ENCODE measurements around the gene DUSP28. TPM values are rescaled to one million over a fixed set of nuclear protein-coding genes. Genes with fewer than 3 reads are reported as not detected.
A peak's percentile ranks its signal among the peaks of the same experiment; 100 is the strongest.

DUSP28 gene
- total and polyA plus RNA-seq, 10 of the 15 experiments (the other 5 are each of a cell fraction or from before 2014, with no cell fraction given), result 2.5 to 12.5 (median 6.4) TPM

- TF ChIP-seq MYC (IDR thresholded peaks at IDR 0.05; ENCODE audit: insufficient read depth, insufficient read length, insufficient replicate concordance, low read length, severe bottlenecking) (no peak), NRF1 (conservative IDR thresholded peaks at IDR 0.05; ENCODE audit: low read depth, low read length) (0 out of 2 replicates have a peak, but pooled peaks have one; percentile 16)
These were observed 26.2 kb downstream of the DUSP28 start, which contains the start of gene CAPN10 (continued) for GRCh38 chr2:240586198-240586918.

- POLR2A ChIA-PET, result interaction anchor here (0.7 to 6.7 kb wide), 10 partner anchors 18 to 451 kb away, joined by 3 to 233 read pairs (median 6); partner anchors contain the start of genes DUSP28, GPR35 and RNPEPL1
- ATAC-seq (peak; percentile 14), DNase-seq (ENCODE audit: low read depth, low spot score) (no peak), FAIRE-seq (no peak)
- H3K4me1 ChIP-seq (ENCODE audit: control insufficient read depth, insufficient read depth, low read length), result peaks cover 34% of the 10 kb centered on the region
- peak overlapping the region; percentile 84 for H3K9ac ChIP-seq (ENCODE audit: control insufficient read depth, insufficient read depth, low read length)
- WGBS (ENCODE audit: insufficient coverage, insufficient replicate concordance, low lambda C conversion rate, missing lambda C conversion rate), result 10% methylated on average over 38 of the region's 62 CpGs
- H3K27ac ChIP-seq (ENCODE audit: control insufficient read depth, insufficient read depth), result peak overlapping the region; percentile 92
- H3K4me3 ChIP-seq, result peak overlapping the region; percentile 95
- intact Hi-C loops (cut with micrococcal nuclease; ENCODE audit: unreplicated experiment) (loop anchor here (1.0 to 2.0 kb wide), 2 partner anchors 34 to 73 kb away; no protein-coding TSS in a partner anchor), in situ Hi-C loops (cut with MboI) (no loop called here)
- BruUV-seq (replicated peaks), result no TSS peak
- peaks cover 48% of the 10 kb centered on the region for H3K79me2 ChIP-seq (ENCODE audit: control insufficient read depth, insufficient read depth, low read length)
- RAD21 ChIA-PET (ENCODE audit: unreplicated experiment), result interaction anchor here (1.4 to 10.9 kb wide), 5 partner anchors 18 to 73 kb away, joined by 3 to 206 read pairs (median 12); partner anchors contain the start of genes ANKMY1, DUSP28 and RNPEPL1
- H3K36me3 ChIP-seq (ENCODE audit: control insufficient read depth in 2 of 2, insufficient read depth in 2 of 2, low read length in 1 of 2), result peaks cover 2 to 5% of the 10 kb centered on the region in 2 experiments; a peak in 3 of 4 replicates
- peak overlapping the region; percentile 56 for H3K4me2 ChIP-seq (ENCODE audit: control insufficient read depth, insufficient read depth)
- no peaks in the 10 kb centered on the region for H3K27me3 ChIP-seq (replicated peaks in 1 of 2; ENCODE audit: control insufficient read depth in 2 of 2, insufficient read depth in 2 of 2, low read length in 1 of 2)
- no peaks in the 10 kb centered on the region; the same call in 2 of the 3 replicates for H3K9me3 ChIP-seq (replicated peaks; ENCODE audit: control insufficient read depth, insufficient read depth, low read length)
- SMC1A ChIA-PET (ENCODE audit: uncharacterized antibody, unreplicated experiment), result interaction anchor here (0.9 to 6.4 kb wide), 5 partner anchors 18 to 562 kb away, joined by 3 to 124 read pairs (median 13); partner anchors contain the start of genes ANKMY1, DUSP28 and PASK
- no peaks in the 10 kb centered on the region; the same call in 1 of the 2 replicates for H4K20me1 ChIP-seq (ENCODE audit: control insufficient read depth, insufficient read depth)
- CTCF ChIA-PET, result interaction anchor here (0.6 to 11.9 kb wide), 6 partner anchors 23 to 73 kb away, joined by 3 to 196 read pairs (median 14); partner anchors contain the start of genes ANKMY1 and DUSP28
- peak overlapping the region; percentile 43; the same call in 1 of the 2 replicates for H2AFZ ChIP-seq (ENCODE audit: control insufficient read depth, low read depth, low read length)
- TF ChIP-seq BCL3 (IDR thresholded peaks at IDR 0.05; ENCODE audit: borderline replicate concordance, insufficient read depth, low read depth, low read length, poor library complexity, severe bottlenecking), result no peak
- no peak for TF ChIP-seq IKZF2 (IDR thresholded peaks at IDR 0.05)
- no peak for TF ChIP-seq KLF5 (IDR thresholded peaks at IDR 0.05; ENCODE audit: partially characterized antibody)
- TF ChIP-seq CREM (IDR thresholded peaks at IDR 0.05; ENCODE audit: low read depth), result no peak
- no peak for TF ChIP-seq GATAD2B (conservative IDR thresholded peaks at IDR 0.05; ENCODE audit: low read depth)
- no peak for TF ChIP-seq FOXM1 (IDR thresholded peaks at IDR 0.05; ENCODE audit: low read depth, low read length)
- TF ChIP-seq EED (IDR thresholded peaks at IDR 0.05; ENCODE audit: low read depth), result no peak
- TF ChIP-seq E4F1 (IDR thresholded peaks at IDR 0.05; ENCODE audit: borderline replicate concordance, partially characterized antibody), result no peak
- TF ChIP-seq BACH1 (IDR thresholded peaks at IDR 0.05; ENCODE audit: borderline replicate concordance), result peak; percentile 36; the same call in 1 of the 2 replicates
- no peak for TF ChIP-seq IRF3 (IDR thresholded peaks at IDR 0.05)
- no peak for TF ChIP-seq PAX5 (IDR thresholded peaks at IDR 0.05; ENCODE audit: borderline replicate concordance, low read depth, low read length)
These were observed 27.0 kb downstream of the DUSP28 start for GRCh38 chr2:240586919-240587800.
